Neural crest cell (in vitro differentiated cells): Measurements from ENCODE around the gene MROH8. TPM values are rescaled to one million over a fixed set of nuclear protein-coding genes. Genes with fewer than 3 reads are reported as not detected.

Experiments
- DNase-seq: peaks from one replicate; pipeline ENCODE4 v3.0.0; 2021; ENCODE audit warnings: low read depth, mixed read lengths, low spot score
- H3K27ac Mint-ChIP-seq: one replicate; pipeline ENCODE4 v1.8.0; 2021; ENCODE audit warnings: mild to moderate bottlenecking, mixed read lengths; ENCODE audit not compliant: unreplicated experiment
- H3K27me3 Mint-ChIP-seq: 2 replicates; pipeline ENCODE4 v1.8.0; 2021; ENCODE audit warnings: low read depth, mild to moderate bottlenecking, mixed read lengths
- H3K36me3 Mint-ChIP-seq: 2 replicates; pipeline ENCODE4 v1.8.0; 2021; ENCODE audit warnings: low read depth, mild to moderate bottlenecking, mixed read lengths
- H3K4me1 Mint-ChIP-seq: 2 replicates; pipeline ENCODE4 v1.8.0; 2021; ENCODE audit warnings: mixed read lengths
- H3K4me3 Mint-ChIP-seq: one replicate; pipeline ENCODE4 v1.8.0; 2021; ENCODE audit warnings: mild to moderate bottlenecking, mixed read lengths
- H3K9me3 Mint-ChIP-seq: 2 replicates; pipeline ENCODE4 v1.8.0; 2021; ENCODE audit warnings: mixed read lengths
- total RNA-seq: library from RNA; stranded (reverse); gene quantifications from 2 replicates; pipeline ENCODE4 v1.2.1, GENCODE V29; 2021
- TF ChIP-seq, protein P1 (sequence below): fragments of 200-600 bp; sonication (generic); conservative IDR thresholded peaks from 2 replicates; pipeline ENCODE4 v1.5.0; 2021; ENCODE audit warnings: antibody characterized with exemption, mild to moderate bottlenecking

Gene MROH8
- total RNA-seq, 1 donor from 2014 or later, result 7.6 TPM

DNA sequence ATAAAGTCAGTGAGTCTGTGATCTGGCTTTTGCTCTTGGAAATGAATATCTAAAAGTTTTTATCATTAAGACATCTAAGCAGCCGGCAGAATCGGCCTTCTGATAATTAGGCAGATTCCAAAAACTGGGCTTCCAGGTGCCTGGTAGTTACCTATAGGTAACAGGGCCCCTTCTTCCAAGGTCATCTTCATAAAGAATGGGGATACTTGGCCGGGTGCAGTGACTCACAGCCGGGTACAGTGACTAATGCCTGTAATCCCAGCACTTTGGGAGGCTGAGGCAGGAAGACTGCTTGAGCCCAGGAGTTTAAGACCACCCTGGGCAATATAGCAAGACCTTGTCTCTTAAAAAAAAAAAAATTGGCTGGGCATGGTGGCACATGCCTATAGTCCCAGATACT is 70.7 kb downstream of the MROH8 start:
- no peaks in the 10 kb centered on the region for H3K9me3 Mint-ChIP-seq
- H3K27ac Mint-ChIP-seq, result no peak overlapping the region
- TF ChIP-seq, protein P1, sequence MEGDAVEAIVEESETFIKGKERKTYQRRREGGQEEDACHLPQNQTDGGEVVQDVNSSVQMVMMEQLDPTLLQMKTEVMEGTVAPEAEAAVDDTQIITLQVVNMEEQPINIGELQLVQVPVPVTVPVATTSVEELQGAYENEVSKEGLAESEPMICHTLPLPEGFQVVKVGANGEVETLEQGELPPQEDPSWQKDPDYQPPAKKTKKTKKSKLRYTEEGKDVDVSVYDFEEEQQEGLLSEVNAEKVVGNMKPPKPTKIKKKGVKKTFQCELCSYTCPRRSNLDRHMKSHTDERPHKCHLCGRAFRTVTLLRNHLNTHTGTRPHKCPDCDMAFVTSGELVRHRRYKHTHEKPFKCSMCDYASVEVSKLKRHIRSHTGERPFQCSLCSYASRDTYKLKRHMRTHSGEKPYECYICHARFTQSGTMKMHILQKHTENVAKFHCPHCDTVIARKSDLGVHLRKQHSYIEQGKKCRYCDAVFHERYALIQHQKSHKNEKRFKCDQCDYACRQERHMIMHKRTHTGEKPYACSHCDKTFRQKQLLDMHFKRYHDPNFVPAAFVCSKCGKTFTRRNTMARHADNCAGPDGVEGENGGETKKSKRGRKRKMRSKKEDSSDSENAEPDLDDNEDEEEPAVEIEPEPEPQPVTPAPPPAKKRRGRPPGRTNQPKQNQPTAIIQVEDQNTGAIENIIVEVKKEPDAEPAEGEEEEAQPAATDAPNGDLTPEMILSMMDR, result no peak
- no peaks in the 10 kb centered on the region for H3K27me3 Mint-ChIP-seq
- H3K4me3 Mint-ChIP-seq, result no peak overlapping the region
- H3K4me1 Mint-ChIP-seq, result no peaks in the 10 kb centered on the region
- no peak for DNase-seq
- no peaks in the 10 kb centered on the region for H3K36me3 Mint-ChIP-seq

DNA sequence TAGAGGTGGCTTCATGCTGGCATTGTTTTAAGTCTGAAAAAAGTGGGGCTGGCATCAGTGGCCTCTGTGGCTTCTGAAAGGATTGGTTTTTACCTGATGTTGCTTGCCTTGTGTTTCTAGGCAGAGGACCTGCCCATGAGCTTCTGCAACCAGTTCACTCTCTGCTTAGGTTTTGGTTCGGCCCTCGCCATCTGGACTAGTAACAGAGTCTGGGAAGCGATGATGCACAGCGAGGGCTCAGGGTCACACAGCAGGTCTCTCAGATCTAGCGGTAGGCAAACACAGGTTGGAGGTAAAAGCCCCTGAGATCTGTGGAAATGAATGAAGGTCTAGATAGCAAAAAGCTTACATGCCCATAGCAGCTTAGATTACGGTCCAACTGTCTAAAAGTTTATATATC is 76.8 kb downstream of the MROH8 start:
- H3K36me3 Mint-ChIP-seq, result no peaks in the 10 kb centered on the region
- no peak overlapping the region for H3K27ac Mint-ChIP-seq
- DNase-seq, result no peak
- no peak overlapping the region for H3K4me3 Mint-ChIP-seq
- no peaks in the 10 kb centered on the region for H3K27me3 Mint-ChIP-seq
- TF ChIP-seq, protein P1, result no peak
- H3K4me1 Mint-ChIP-seq, result no peaks in the 10 kb centered on the region
- no peaks in the 10 kb centered on the region for H3K9me3 Mint-ChIP-seq

DNA sequence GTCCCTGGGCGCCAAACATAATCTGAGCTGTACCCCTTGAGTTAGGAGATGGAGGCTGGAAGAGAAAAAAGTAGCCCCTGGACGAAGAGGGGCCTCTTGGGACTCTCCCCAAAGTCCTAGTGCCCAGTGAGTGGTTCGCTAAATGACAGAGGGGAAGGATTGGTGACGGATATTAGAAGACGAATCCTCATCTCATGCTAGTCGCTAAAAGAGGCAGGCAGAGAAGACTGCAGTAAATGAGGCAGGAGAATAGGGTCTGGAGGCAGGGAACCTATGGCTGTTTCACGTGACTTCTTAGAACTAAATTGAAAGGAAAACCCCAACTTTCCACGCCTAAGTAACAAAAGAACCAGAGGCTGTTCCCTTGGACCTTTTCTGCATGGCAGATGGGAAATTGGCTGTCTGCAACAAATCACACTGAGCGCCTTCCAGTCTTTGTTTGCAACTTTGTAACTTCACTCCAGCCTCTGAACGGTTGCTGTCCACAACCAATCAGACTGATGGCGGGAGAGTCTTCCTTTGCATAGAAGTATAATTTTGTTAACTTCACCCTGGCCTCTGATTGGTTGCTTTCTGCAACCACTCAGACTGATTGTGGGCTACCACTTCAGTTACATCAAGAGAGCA is 82.8 kb downstream of the MROH8 start:
- H3K4me3 Mint-ChIP-seq, result peak overlapping the region; percentile 100
- H3K27me3 Mint-ChIP-seq, result no peaks in the 10 kb centered on the region

DNA sequence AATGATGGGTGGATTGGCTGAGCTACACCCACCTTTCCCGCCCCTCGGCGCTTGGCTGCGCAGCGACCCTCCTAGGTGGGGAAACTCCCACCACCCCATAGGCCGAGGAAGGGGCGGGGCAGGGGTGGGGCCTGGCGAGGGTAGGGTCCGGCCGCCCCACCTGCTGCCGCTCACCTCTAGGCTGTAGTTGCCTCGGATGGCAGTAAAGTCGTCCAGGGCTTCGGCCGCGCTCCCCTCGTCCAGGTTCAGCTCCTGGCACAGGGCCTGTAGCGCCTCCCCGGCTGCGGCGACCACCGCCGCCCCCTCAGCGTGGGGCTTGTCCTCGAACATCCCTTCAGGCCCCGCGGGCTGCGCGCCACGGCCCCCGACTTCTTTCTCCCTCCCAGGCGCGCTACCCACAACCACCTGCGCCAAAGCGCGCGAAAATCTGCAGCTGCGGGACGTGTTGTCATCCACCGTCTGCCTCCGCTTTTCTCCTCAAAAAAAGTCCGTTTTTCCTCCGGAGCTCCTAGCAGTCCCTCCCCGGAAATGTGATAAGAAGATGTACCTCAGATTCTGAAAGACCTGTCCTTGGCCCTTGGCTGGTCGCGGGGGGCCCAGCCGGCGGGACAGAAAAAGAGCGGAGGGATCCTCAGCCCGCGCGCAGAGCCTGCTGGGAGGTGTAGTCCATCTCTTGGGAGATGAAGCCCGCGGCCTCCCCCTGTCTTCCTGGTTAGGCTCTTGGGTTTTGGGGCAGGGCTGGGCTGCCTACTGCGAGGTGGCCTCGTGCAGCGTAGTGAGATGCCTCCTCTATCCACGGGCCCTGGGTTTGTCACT is 83.5 kb downstream of the MROH8 start, which contains the start of gene RBL1:
Gene RBL1, minus strand, starts transcription at position 399 of the 816 bp plus-strand sequence. Its CDS starts 69 bp downstream, at position 330.
- no peaks in the 10 kb centered on the region for H3K27me3 Mint-ChIP-seq
- TF ChIP-seq, protein P1, result peak; percentile 21
- H3K4me1 Mint-ChIP-seq, result peaks cover 39% of the 10 kb centered on the region
- H3K27ac Mint-ChIP-seq, result peak within 1 kb of the TSS; percentile 100
- H3K9me3 Mint-ChIP-seq, result no peaks in the 10 kb centered on the region
- H3K36me3 Mint-ChIP-seq, result peaks cover 5% of the 10 kb centered on the region
- DNase-seq, result peak; percentile 80
- H3K4me3 Mint-ChIP-seq, result peak within 1 kb of the TSS; percentile 100

More for the DNA sequence above, 82.8 kb downstream of the MROH8 start:
- DNase-seq, result no peak
- Mint-ChIP-seq H3K9me3 (no peaks in the 10 kb centered on the region), H3K27ac (peak overlapping the region; percentile 100), H3K4me1 (peaks cover 36% of the 10 kb centered on the region), H3K36me3 (peaks cover 5% of the 10 kb centered on the region)
- TF ChIP-seq, protein P1, result no peak

DNA sequence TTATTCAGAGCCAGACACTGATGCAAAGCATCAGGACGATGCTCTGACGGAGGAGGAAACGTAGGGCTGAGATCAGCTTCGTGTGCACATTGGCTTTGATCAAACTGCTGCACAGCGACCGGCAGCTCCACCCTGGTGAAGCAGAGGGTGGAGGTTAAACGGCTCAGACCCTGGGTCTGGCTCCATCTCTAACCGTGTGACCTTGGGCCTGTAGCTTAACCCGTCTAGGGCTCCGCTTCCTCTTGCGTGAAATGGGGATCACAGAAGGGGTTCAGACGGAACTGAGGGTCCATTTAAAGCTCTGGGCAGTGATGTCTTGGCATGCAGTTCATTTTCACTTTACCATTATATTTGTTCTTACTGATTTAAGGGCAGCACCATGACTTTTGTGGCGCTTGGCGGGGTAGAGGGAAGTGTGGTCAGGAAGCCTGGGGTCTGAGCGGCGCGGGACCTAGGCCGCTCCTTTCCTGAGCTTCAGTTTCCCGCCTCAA is 84.2 kb downstream of the MROH8 start:
- peak overlapping the region; percentile 98 for H3K27ac Mint-ChIP-seq
- TF ChIP-seq, protein P1, result no peak
- no peaks in the 10 kb centered on the region for H3K27me3 Mint-ChIP-seq
- H3K4me3 Mint-ChIP-seq, result peak overlapping the region; percentile 93
- H3K36me3 Mint-ChIP-seq, result peaks cover 7% of the 10 kb centered on the region
- peaks cover 39% of the 10 kb centered on the region for H3K4me1 Mint-ChIP-seq
- H3K9me3 Mint-ChIP-seq, result no peaks in the 10 kb centered on the region
- no peak for DNase-seq
